ENCODE data around the gene ERAP2. TPM values are rescaled to one million over a fixed set of nuclear protein-coding genes. Genes with fewer than 3 reads are reported as not detected.

The ERAP2 gene
- total and polyA plus RNA-seq, 12 donors = 0.92 to 29.7 (median 5.5) TPM

DNA sequence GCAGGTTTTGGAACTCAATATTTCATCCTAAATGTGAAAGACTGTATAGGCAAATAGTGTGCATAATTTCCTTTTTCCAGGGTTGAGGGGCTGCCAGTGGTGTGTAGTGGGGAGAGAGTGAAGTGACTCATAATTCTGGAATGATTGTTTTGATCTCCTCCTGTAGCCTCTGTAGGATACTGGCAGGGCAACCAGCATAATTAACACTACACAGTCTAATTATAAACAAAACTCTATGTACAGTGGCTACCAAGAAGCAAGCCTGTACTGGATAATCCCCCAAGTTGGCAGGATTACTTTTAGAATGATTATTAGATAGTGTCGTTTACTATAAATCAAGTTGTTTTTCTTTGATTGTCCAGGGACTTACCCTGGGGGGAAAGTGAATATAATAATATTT, 91.8 kb downstream of the ERAP2 start:
- intact Hi-C loops (cut with DNase I) = no loop called here
- 13 to 27% methylated on average over 1 of the region's 1 CpG for WGBS, 2 donors
- peak overlapping the region in 9 of 10 donors; percentile 23 to 68 (median 49) for H3K27ac ChIP-seq
- no peak for TF ChIP-seq CTCF (IDR thresholded peaks at IDR 0.05)
- H3K27me3 ChIP-seq = no peaks in the 10 kb centered on the region
- no peaks in the 10 kb centered on the region for H3K9me3 ChIP-seq
- ATAC-seq (peak in 7 of 8 donors; percentile 46 to 91 (median 82)), DNase-seq (no peak)
- peak overlapping the region in 1 of 10 donors; percentile 0 for H3K4me3 ChIP-seq
- H3K4me1 ChIP-seq = peaks cover 4 to 71% (median 55%) of the 10 kb centered on the region in 9 donors
- H3K36me3 ChIP-seq = no peaks in the 10 kb centered on the region

DNA sequence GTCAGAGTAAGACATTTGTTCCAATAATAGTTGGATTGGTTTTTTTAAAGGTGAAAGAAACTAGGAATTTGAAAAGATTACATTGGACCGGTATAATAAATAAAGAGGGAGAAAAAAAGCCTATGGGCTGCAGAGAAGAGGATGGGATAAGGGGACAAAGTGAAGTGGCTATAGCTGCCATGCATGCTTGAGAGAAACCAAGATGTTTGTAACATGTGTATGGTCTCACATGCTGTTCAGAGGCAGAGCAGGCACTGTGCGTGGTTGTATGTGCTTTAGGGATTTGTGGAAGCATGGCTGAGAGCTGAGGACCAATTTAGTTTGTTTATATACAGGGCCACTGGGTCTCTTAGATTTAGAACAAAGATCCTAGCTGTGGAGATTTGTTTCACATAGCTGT, 92.3 kb downstream of the ERAP2 start:
- H3K36me3 ChIP-seq = no peaks in the 10 kb centered on the region
- 29 to 31% methylated on average over 2 of the region's 2 CpGs for WGBS, 2 donors
- H3K4me1 ChIP-seq = peaks cover 4 to 71% (median 55%) of the 10 kb centered on the region in 9 donors
- H3K9me3 ChIP-seq = no peaks in the 10 kb centered on the region
- peak in 7 of 8 donors; percentile 28 to 80 (median 68) for ATAC-seq
- no peak for TF ChIP-seq CTCF (IDR thresholded peaks at IDR 0.05)
- peak overlapping the region in 8 of 10 donors; percentile 23 to 68 (median 53) for H3K27ac ChIP-seq
- H3K27me3 ChIP-seq = no peaks in the 10 kb centered on the region
- peak overlapping the region in 1 of 10 donors; percentile 0 for H3K4me3 ChIP-seq
- DNase-seq = no peak
- intact Hi-C loops (cut with DNase I) = no loop called here

Other genes starting within 250 kb of the ERAP2 start
- 100 to 1,000 TPM; 385 to 783 (median 535) TPM for gene CAST, start 214.1 kb upstream of the ERAP2 start, total RNA-seq
- 100 to 1,000 TPM; 174 to 245 TPM for gene CAST, start 214.1 kb upstream of the ERAP2 start, polyA plus RNA-seq
- 100 to 1,000 TPM in 1 of 10 donors, 10 to 100 TPM in 9; 26.6 to 106 (median 43.6) TPM for gene ERAP1, start 68.6 kb upstream of the ERAP2 start, total RNA-seq
- gene ERAP1, start 68.6 kb upstream of the ERAP2 start, polyA plus RNA-seq = 1 to 10 TPM; 4.4 to 8.1 TPM
- 10 to 100 TPM; 46.7 to 87.4 (median 70.0) TPM for gene LNPEP, start 59.6 kb downstream of the ERAP2 start, total RNA-seq
- gene LNPEP, start 59.6 kb downstream of the ERAP2 start, polyA plus RNA-seq = 1 to 10 TPM; 5.4 to 7.8 TPM

Measured in heart right ventricle (tissue), 16 donors.